ENCODE measurements around the gene MED13L. TPM values are rescaled to one million over a fixed set of nuclear protein-coding genes. Genes with fewer than 3 reads are reported as not detected.

Gene MED13L
- total and polyA plus RNA-seq, 2 of the 4 experiments (the other 2 are of a cell fraction), result 17.9 to 49.1 TPM

- CTCF ChIA-PET, result interaction anchor here (1.3 kb wide), 1 partner anchor 10 kb away, joined by 3 read pairs; no protein-coding TSS in a partner anchor
Measured at GRCh38 chr12:116213885-116214527, 63.5 kb downstream of the MED13L start.

More at GRCh38 chr12:116213885-116214527, 63.5 kb downstream of the MED13L start:
- H2BK120ac ChIP-seq (ENCODE audit: low read depth, low read length), result no peak overlapping the region
- no peak overlapping the region for H3K4me2 ChIP-seq (ENCODE audit: low read depth, low read length)
- H2AFZ ChIP-seq (replicated peaks; ENCODE audit: low read length, poor library complexity), result no peak overlapping the region
- H3K18ac ChIP-seq (ENCODE audit: low read depth, low read length), result no peak overlapping the region
- no peak overlapping the region for H4K5ac ChIP-seq (ENCODE audit: low read depth, low read length)
- no peak overlapping the region for H2AK5ac ChIP-seq (ENCODE audit: low read depth, low read length)
- peaks cover 21 to 69% of the 10 kb centered on the region in 2 experiments for H3K79me1 ChIP-seq (ENCODE audit: low read depth in 1 of 2, low read length in 2 of 2)
- H2BK5ac ChIP-seq (ENCODE audit: low read depth, low read length, poor library complexity, severe bottlenecking), result no peak overlapping the region
- no peak overlapping the region for H3K4me3 ChIP-seq (ENCODE audit: insufficient read depth, low read depth, low read length)
- H3K27me3 ChIP-seq (ENCODE audit: control insufficient read depth, insufficient read depth, low read length), result no peaks in the 10 kb centered on the region
- POLR2A ChIA-PET (ENCODE audit: unreplicated experiment), result no interaction called here
- no peak for ATAC-seq (ENCODE audit: low read depth)
- no peak overlapping the region for H3K23ac ChIP-seq (ENCODE audit: low read depth, low read length)
- BruUV-seq (replicated peaks), result no TSS peak
- 100% methylated on average over 1 of the region's 4 CpGs; no CpG with 5 or more reads in 1 of the 2 experiments for WGBS, 2 experiments (ENCODE audit: extremely low coverage in 2 of 2, insufficient read length in 1 of 2)
- H3K56ac ChIP-seq (ENCODE audit: extremely low read depth, insufficient read depth, low read length), result no peak overlapping the region
- H3K36me3 ChIP-seq (ENCODE audit: control insufficient read depth, insufficient read depth, low read length), result no peaks in the 10 kb centered on the region
- H2BK20ac ChIP-seq (ENCODE audit: low read depth, low read length), result no peak overlapping the region
- no peak overlapping the region for H4K91ac ChIP-seq (ENCODE audit: insufficient read depth, low read depth, low read length)
- no peak overlapping the region for H2AK9ac ChIP-seq (replicated peaks; ENCODE audit: low read depth, low read length, poor library complexity)
- H4K20me1 ChIP-seq (ENCODE audit: insufficient read depth, low read length), result peaks cover 82% of the 10 kb centered on the region
- no peak overlapping the region for H3K27ac ChIP-seq (ENCODE audit: insufficient read depth, low read length)
- no peak for DNase-seq
- H3K4ac ChIP-seq (ENCODE audit: low read depth, low read length), result no peak overlapping the region
- no peak overlapping the region for H3K14ac ChIP-seq (replicated peaks; ENCODE audit: low read depth, low read length)
- H3K9me3 ChIP-seq (ENCODE audit: control insufficient read depth, insufficient read depth, low read length), result no peaks in the 10 kb centered on the region
- TF ChIP-seq RFX5 (IDR thresholded peaks at IDR 0.05; ENCODE audit: low read depth, low read length), result no peak
- TF ChIP-seq, protein P1, sequence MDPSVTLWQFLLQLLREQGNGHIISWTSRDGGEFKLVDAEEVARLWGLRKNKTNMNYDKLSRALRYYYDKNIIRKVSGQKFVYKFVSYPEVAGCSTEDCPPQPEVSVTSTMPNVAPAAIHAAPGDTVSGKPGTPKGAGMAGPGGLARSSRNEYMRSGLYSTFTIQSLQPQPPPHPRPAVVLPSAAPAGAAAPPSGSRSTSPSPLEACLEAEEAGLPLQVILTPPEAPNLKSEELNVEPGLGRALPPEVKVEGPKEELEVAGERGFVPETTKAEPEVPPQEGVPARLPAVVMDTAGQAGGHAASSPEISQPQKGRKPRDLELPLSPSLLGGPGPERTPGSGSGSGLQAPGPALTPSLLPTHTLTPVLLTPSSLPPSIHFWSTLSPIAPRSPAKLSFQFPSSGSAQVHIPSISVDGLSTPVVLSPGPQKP (IDR thresholded peaks at IDR 0.05; ENCODE audit: borderline replicate concordance, low read depth, low read length), result no peak
- TF ChIP-seq CHD1 (IDR thresholded peaks at IDR 0.05; ENCODE audit: low read depth, low read length), result no peak
- no peak for TF ChIP-seq FOS (IDR thresholded peaks at IDR 0.05; ENCODE audit: low read depth, low read length)
- TF ChIP-seq NFE2L2 (IDR thresholded peaks at IDR 0.05; ENCODE audit: low read depth, low read length), result no peak
- no peak for TF ChIP-seq BHLHE40 (IDR thresholded peaks at IDR 0.05; ENCODE audit: low read depth, low read length)
- TF ChIP-seq MAZ (IDR thresholded peaks at IDR 0.05; ENCODE audit: borderline replicate concordance, low read depth, low read length), result no peak
- no peak for TF ChIP-seq MAFK (IDR thresholded peaks at IDR 0.05; ENCODE audit: low read depth, low read length)
- H3K4me1 ChIP-seq (ENCODE audit: control insufficient read depth, insufficient read depth, low read length), result peaks cover 4% of the 10 kb centered on the region; the same call in 1 of the 2 replicates
- dilution Hi-C loops (cut with HindIII; ENCODE audit: low sequenced_read_pairs, unreplicated experiment), result no loop called here
- no peak overlapping the region for H4K8ac ChIP-seq (ENCODE audit: low read depth in 2 of 2, low read length in 2 of 2)
- H2BK15ac ChIP-seq (ENCODE audit: low read depth, low read length), result no peak overlapping the region
- H3K9me1 ChIP-seq (ENCODE audit: insufficient read depth, low read length), result peaks cover 6% of the 10 kb centered on the region
- H3K9ac ChIP-seq (ENCODE audit: low read depth, low read length), result no peak overlapping the region
- in situ Hi-C loops (cut with MboI; ENCODE audit: low sequenced_read_pairs), result no loop called here
- intact Hi-C loops (cut with micrococcal nuclease), result no loop called here
